ENCODE data around the gene PRKCA.

DNA sequence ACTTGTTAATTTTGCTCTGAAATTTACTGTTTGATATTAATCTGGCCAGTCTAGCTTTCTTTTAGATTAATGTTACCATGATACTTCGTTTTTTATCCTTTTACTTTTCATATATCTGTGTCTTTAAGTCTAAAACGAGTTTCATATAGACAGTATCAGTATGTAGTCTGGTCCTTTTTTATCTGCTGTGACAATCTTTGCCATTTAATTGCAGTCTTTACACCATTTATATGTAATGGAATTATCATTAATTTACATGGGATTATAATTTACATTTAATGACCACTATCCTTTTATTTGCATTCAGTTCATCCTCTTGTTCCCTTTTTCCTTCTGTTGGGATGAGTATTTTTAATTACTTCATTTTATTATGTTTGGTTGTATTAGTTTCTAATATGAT, 243.5 kb downstream of the PRKCA start:
- TF ChIP-seq MTA3 (IDR thresholded peaks at IDR 0.05; ENCODE audit: borderline replicate concordance, low read length) (no peak), POLR2A (IDR thresholded peaks at IDR 0.05; ENCODE audit: low read depth, low read length) (no peak), POU2F2 (IDR thresholded peaks at IDR 0.05; ENCODE audit: borderline replicate concordance, low read depth, low read length) (no peak), RAD21 (IDR thresholded peaks at IDR 0.05; ENCODE audit: insufficient read depth, low read depth, low read length) (no peak), RFX5 (IDR thresholded peaks at IDR 0.05; ENCODE audit: low read depth, low read length) (no peak), EP300 (IDR thresholded peaks at IDR 0.05; ENCODE audit: borderline replicate concordance in 1 of 2, control insufficient read depth in 1 of 2, low read depth in 2 of 2, low read length in 2 of 2) (no peak), ZNF24 (IDR thresholded peaks at IDR 0.05) (no peak), HSF1 (IDR thresholded peaks at IDR 0.05; ENCODE audit: low read depth, low read length) (no peak)
- TF ChIP-seq, protein P1, sequence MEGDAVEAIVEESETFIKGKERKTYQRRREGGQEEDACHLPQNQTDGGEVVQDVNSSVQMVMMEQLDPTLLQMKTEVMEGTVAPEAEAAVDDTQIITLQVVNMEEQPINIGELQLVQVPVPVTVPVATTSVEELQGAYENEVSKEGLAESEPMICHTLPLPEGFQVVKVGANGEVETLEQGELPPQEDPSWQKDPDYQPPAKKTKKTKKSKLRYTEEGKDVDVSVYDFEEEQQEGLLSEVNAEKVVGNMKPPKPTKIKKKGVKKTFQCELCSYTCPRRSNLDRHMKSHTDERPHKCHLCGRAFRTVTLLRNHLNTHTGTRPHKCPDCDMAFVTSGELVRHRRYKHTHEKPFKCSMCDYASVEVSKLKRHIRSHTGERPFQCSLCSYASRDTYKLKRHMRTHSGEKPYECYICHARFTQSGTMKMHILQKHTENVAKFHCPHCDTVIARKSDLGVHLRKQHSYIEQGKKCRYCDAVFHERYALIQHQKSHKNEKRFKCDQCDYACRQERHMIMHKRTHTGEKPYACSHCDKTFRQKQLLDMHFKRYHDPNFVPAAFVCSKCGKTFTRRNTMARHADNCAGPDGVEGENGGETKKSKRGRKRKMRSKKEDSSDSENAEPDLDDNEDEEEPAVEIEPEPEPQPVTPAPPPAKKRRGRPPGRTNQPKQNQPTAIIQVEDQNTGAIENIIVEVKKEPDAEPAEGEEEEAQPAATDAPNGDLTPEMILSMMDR (IDR thresholded peaks at IDR 0.05 in 2 of 3, conservative IDR thresholded peaks at IDR 0.05 in 1 of 3; ENCODE audit: control insufficient read depth in 2 of 3, extremely low read depth in 1 of 3, insufficient read depth in 1 of 3, low read depth in 3 of 3, low read length in 3 of 3), result no peak

Measured in GM12878 (cell line).